ENCODE measurements around the gene NANS. TPM values are rescaled to one million over a fixed set of nuclear protein-coding genes. Genes with fewer than 3 reads are reported as not detected.

Gene NANS
- total RNA-seq, 4 donors from 2014 or later = 29.0 to 64.7 (median 34.2) TPM

DNA sequence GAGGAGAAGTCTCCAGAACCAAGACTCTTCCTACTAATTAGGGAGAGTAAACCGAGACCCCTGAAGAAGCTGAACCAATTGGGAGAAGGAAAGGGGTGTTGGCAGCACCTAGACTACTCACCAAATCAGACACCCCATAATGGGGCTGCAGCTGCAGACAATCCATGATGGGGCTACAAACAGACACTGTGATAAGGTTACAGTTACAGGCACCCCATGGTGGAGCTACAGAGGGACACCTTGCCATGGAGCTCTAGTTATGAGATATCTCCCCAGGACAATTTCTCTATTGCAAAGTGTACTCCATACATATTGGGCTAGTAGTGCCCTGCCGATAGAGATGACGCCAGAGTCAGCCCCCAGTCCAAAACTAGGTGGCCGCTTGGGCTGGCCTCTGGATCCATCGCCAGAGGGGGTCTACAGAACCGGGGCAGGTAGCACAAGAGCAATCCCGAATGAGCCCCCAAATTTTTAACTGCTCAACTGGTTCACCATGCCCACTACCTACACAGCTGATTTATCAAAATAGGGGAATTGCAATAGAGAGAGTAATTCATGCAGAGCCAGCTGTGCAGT lies 2.1 kb upstream of the NANS start:
- intact Hi-C loops (cut with DNase I; ENCODE audit: low total_unique reads) = no loop called here
- no peak for ATAC-seq
- H3K9me3 ChIP-seq = no peaks in the 10 kb centered on the region
- no peaks in the 10 kb centered on the region for H3K36me3 ChIP-seq
- TF ChIP-seq, protein P1, sequence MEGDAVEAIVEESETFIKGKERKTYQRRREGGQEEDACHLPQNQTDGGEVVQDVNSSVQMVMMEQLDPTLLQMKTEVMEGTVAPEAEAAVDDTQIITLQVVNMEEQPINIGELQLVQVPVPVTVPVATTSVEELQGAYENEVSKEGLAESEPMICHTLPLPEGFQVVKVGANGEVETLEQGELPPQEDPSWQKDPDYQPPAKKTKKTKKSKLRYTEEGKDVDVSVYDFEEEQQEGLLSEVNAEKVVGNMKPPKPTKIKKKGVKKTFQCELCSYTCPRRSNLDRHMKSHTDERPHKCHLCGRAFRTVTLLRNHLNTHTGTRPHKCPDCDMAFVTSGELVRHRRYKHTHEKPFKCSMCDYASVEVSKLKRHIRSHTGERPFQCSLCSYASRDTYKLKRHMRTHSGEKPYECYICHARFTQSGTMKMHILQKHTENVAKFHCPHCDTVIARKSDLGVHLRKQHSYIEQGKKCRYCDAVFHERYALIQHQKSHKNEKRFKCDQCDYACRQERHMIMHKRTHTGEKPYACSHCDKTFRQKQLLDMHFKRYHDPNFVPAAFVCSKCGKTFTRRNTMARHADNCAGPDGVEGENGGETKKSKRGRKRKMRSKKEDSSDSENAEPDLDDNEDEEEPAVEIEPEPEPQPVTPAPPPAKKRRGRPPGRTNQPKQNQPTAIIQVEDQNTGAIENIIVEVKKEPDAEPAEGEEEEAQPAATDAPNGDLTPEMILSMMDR (IDR thresholded peaks at IDR 0.05 in 4 of 5, conservative IDR thresholded peaks at IDR 0.05 in 1 of 5) = no peak
- TF ChIP-seq POLR2A (IDR thresholded peaks at IDR 0.05) = no peak
- H3K27me3 ChIP-seq = no peaks in the 10 kb centered on the region
- H3K4me3 ChIP-seq = no peak overlapping the region
- H3K27ac ChIP-seq = no peak overlapping the region
- no peak for DNase-seq
- peaks cover 8 to 15% of the 10 kb centered on the region in 2 donors for H3K4me1 ChIP-seq
- in situ Hi-C loops (cut with MboI; ENCODE audit: low sequenced_read_pairs in 4 of 4) = loop anchor here in 3 of 4 donors (10.0 to 25.0 kb wide), 3 partner anchors 140 to 733 kb away; partner anchors contain the start of genes ANKS6 (in 1 of the 3) and TBC1D2 (in 1 of the 3)

DNA sequence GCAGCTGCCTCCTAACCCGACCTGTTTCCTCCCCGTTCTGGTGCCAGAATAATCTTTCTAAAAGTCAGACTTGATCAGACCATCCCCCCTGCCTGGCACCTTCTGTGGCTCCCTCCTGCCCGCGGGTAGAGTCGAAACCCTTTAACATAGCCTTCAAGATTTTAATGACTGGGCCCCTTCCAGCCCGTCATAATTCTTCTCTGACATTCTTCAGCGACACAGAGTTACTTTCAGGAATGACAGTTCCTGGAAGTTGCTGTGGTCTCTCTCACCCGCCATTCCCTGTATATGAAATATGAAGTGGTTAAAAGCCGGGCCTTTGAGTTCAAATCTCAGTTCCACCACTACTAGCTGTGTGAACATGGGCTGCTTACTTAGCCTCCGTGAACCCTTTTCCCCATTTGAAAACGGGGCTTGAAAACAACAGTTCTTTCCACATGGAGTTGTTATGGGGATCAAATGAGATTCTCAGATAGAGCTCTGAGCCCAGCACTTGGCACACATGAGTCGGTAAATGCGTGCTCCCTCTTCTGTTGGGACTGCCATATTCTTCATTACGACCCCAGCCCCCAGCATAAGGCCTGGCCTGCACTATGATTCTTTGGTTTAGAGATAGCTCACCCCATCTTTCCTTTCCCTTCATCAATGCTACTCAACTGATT lies 737 bp downstream of the NANS start:
- Histone ChIP-seq H3K9me3 (no peaks in the 10 kb centered on the region), H3K27ac (peak overlapping the region; percentile 91 to 93 (median 92)), H3K27me3 (no peaks in the 10 kb centered on the region), H3K4me3 (peak overlapping the region; percentile 72 to 83 (median 74)), H3K4me1 (peaks cover 8 to 15% of the 10 kb centered on the region in 2 donors), H3K36me3 (peaks cover 0 to 16% of the 10 kb centered on the region in 2 donors)
- TF ChIP-seq, protein P1 (IDR thresholded peaks at IDR 0.05 in 4 of 5, conservative IDR thresholded peaks at IDR 0.05 in 1 of 5) = no peak
- TF ChIP-seq POLR2A (IDR thresholded peaks at IDR 0.05) = no peak
- intact Hi-C loops (cut with DNase I; ENCODE audit: low total_unique reads) = loop anchor here (5.0 kb wide), 1 partner anchor 200 kb away; the partner anchor contains the start of gene TBC1D2
- in situ Hi-C loops (cut with MboI; ENCODE audit: low sequenced_read_pairs in 4 of 4) = loop anchor here in 3 of 4 donors (10.0 to 25.0 kb wide), 3 partner anchors 142 to 730 kb away; partner anchors contain the start of genes ANKS6 (in 1 of the 3) and TBC1D2 (in 1 of the 3)
- peak; percentile 14 to 22 for ATAC-seq
- DNase-seq = no peak

DNA sequence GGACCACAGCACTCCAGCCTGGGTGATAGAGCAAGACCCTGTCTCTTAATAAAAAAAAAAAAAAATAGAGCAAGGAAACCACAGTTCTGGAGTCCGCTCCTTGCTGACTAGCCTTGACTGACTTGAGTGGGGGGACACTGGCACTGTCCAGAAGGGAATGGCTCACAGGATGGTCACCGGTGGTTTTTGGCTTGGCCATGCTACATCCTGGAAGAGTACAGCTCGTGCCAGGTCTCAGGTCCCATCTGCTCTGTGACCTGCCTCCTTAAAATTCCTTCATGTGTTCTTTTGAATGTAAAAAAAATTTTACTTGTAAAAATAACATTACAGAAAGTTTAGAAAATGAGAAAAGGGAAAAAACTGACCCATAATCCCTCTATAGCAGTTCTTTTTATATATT lies 5.6 kb downstream of the NANS start:
- TF ChIP-seq POLR2A (IDR thresholded peaks at IDR 0.05) = no peak
- TF ChIP-seq, protein P1 (IDR thresholded peaks at IDR 0.05 in 4 of 5, conservative IDR thresholded peaks at IDR 0.05 in 1 of 5) = no peak
- Histone ChIP-seq H3K9me3 (no peaks in the 10 kb centered on the region), H3K4me1 (peaks cover 7 to 11% of the 10 kb centered on the region in 2 donors), H3K27me3 (no peaks in the 10 kb centered on the region), H3K4me3 (no peak overlapping the region), H3K36me3 (peaks cover 0 to 36% of the 10 kb centered on the region in 2 donors), H3K27ac (no peak overlapping the region)
- intact Hi-C loops (cut with DNase I; ENCODE audit: low total_unique reads) (no loop called here), in situ Hi-C loops (cut with MboI; ENCODE audit: low sequenced_read_pairs in 4 of 4) (loop anchor here in 2 of 4 donors (10.0 to 25.0 kb wide), 3 partner anchors 200 to 725 kb away; partner anchors contain the start of genes ANKS6 (in 1 of the 2) and TBC1D2 (in 1 of the 2))
- no peak for DNase-seq
- ATAC-seq = no peak

DNA sequence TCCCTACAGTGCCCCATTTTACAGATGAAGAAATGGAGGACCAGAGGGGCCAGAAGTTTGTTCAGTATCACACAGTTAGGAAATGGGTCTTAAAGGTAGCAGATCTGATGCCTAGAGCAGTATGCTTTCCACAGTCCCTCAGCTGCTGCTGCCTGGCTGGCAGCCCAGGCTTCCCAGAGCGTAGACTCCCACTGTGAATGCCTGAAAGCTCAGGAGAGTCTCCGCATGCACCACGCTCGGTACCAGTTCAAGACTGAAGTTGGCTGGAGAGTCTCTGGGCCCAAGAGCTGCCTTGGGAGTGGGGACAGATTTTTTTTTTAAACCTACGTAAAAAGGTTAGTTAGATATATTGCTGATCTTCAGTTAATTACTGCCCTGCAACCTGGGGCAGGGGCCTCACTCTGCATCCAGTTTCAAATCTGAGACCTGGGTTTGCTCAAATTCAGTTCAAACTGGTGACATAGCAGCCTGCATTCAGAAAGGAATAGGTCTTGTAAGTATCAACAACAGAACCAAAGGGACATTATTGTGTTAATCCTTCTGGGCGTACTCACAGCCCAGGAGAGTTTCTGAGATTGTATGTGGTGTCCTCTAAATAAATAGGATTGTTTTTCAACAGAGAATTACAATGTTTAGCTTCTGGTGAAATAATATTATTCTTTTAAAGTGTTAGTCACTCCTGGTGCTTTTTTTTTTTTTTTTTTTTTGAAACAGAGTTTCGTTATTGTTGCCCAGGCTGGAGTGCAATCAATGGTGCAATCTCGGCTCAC lies 8.3 kb downstream of the NANS start:
- peaks cover 0 to 36% of the 10 kb centered on the region in 2 donors for H3K36me3 ChIP-seq
- intact Hi-C loops (cut with DNase I; ENCODE audit: low total_unique reads) = no loop called here
- in situ Hi-C loops (cut with MboI; ENCODE audit: low sequenced_read_pairs in 4 of 4) = loop anchor here in 2 of 4 donors (10.0 to 25.0 kb wide), 3 partner anchors 197 to 722 kb away; partner anchors contain the start of genes ANKS6 (in 1 of the 2) and TBC1D2 (in 1 of the 2)

More for the DNA sequence above, 8.3 kb downstream of the NANS start:
- Histone ChIP-seq H3K27me3 (no peaks in the 10 kb centered on the region), H3K9me3 (no peaks in the 10 kb centered on the region), H3K27ac (no peak overlapping the region), H3K4me1 (no peaks in the 10 kb centered on the region), H3K4me3 (no peak overlapping the region)
- DNase-seq = no peak
- TF ChIP-seq, protein P1 (IDR thresholded peaks at IDR 0.05 in 4 of 5, conservative IDR thresholded peaks at IDR 0.05 in 1 of 5) = no peak
- TF ChIP-seq POLR2A (IDR thresholded peaks at IDR 0.05) = no peak
- no peak for ATAC-seq
